Measurements from ENCODE around the gene BMP8B.

Gene BMP8B

DNA sequence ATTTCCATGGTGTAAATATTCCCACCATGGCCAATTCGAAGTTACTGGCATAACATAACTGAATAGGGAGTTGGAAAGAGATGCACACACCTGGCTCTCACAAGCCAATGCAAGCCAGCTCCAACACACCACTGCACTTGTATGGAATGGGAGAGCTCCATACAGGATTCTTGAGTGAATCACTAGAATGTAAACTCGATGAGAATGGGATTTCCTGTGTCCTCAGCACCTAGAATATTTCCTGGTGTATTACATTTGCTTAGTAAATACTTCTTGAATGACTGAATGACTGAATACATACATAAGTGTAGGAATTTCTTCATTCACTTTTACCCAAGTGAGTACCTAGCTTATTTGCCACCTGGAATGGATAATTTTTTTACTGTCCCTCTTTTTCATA, 66.2 kb downstream of the BMP8B start:
- DNase-seq (ENCODE audit: low read depth): no peak

DNA sequence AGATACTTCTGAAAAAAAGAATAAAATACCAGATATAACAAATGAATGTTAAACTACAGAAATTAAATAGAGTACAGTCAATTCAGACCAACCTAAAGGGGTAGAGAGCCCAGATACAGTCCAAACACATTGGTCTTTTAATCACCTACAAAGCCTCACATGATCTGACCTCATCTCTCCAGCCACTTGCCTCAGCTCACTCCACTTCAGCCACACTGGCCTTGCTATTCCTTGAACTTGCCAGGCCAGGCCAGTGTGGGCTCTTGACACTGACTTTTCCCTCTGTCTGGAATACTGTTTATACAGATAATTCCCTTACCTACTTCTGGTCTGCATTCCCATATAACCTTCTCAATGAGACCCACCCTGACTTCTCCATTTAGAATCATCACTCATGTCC, 67.0 kb downstream of the BMP8B start:
- DNase-seq (ENCODE audit: low read depth): no peak

DNA sequence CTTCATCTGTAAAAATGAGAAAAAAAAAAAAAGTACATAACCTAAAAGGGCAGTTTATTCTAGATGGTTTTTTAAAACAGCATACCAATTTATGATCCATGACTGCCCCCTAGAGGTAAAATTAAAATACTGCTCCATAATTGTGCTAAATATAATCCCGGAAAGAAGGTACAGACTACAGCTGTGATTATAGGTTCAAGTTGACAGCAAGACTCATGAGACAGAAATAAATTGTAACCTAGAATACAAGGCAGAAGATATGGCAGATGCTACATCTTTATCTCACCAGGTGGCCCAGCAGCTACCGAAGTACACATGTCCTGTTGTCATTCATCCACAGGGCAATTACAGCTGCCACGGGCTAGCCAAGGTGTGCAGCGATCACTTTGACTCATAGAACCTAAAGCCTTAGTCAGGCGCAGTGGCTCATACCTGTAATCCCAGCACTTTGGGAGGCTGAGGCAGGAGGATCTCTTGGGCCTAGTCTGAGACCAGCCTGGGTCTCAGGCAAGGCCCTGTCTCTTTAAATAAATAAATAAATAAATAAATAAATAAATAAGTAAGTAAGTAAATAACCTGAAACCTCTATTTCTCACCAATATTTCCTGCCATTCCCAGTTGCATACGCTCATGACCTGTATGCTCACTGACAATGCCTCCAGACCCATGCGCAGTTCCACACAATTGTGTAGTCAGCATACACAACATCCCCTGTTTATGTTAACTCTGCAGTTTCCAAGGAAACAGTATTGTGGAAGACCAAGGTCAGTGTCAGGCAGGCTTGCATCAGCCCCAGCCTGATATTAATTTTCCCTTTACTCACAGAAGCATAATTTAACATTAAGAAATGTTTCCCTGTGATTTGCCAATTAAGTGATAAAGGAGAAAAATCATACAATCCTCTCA, 68.3 kb downstream of the BMP8B start:
- no peak for DNase-seq (ENCODE audit: low read depth)

DNA sequence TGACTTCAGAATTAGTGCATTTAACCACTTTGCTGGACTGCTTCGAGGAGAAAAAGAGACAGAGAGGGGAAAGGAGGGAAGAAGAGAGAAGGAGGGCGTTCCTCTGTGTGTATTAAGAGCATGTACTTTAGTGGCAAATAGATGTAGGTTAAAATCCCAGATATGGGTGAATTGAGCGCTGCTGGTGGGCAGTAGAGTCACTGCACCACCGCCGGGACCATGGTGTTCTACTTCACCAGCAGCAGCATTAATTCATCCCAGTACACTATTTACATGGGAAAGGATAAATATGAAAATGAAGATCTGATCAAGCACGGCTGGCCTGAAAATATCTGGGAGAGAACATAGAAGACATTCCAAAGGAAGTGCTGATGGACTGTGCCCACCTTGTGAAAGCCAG, 70.9 kb downstream of the BMP8B start:
- DNase-seq (ENCODE audit: low read depth): no peak

DNA sequence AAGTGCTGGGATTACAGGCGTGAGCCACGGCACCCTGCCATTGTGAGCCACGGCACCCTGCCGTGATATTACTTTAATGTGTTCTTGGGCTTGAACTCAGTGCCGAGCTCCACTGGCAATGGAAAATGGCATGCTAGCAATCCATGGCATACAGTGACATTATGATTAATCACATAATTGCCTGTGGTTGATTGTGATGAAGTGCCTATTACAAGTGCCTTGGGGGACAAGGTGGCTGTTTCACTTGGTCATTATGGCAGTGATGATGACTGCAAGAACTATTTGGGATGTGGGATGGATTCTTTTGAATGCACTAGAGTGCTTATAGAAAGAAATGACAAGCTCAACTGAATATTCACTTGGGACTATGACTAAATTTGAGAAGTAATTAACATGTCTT, 75.1 kb downstream of the BMP8B start:
- DNase-seq (ENCODE audit: low read depth): no peak

DNA sequence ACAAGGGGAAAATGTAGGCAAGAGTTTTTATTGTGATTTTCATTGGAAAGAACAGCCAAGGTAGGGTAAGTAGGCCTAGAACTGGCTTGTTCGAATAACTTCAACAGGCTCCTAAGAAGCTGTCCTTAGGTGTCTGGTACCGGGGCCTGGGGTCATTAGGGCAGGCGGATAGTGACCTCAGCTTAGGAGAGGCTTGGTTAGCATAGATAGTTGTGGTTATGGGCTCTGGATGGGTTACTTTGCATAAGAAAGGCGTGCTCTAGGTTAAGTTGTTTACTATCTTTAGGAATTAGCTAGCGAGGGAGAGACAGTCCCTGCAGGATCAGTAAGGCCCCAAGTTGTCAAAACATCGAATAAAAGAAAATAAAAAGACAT, 76.7 kb downstream of the BMP8B start:
- DNase-seq (ENCODE audit: low read depth): no peak

DNA sequence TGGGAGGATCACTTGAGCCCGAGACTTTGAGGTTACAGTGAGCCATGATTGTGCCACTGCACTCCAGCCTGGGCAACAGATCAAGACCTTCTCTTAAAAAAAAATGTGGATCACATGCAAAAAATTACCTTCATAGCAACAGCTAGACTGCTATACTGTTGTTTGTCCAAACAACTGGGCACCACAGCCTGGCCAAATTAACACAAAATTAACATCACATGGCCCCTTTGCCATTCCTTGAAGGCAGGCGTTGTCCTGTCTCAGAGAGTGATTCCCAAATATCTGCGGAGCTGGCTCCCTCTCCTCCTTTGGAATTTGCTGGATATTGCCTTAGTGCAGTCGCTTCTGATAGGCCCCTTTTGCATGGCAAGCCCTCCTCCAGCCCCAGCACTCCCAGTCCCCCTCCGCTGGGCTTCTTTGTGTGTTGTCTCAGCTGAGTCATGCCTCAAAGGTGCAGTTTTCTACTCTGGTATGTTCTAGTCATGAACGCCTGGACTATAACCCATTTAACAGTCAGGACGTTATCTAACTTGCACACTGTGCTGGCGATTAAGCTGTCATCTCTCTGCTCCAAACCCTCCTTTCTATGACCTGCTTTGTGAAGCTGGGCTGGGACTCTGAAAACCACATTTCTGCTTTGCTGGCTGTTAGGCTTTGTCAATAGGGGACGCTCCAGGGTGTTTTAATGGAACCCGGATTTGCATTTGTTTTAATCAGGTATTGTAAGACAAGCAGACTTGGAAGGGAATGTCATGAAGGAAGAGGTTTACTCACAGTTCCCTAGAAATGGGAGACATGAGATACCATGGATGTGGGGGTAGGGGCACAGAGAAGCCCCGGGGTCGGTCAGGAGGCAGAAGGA, 77.3 kb downstream of the BMP8B start:
- DNase-seq (ENCODE audit: low read depth): no peak

DNA sequence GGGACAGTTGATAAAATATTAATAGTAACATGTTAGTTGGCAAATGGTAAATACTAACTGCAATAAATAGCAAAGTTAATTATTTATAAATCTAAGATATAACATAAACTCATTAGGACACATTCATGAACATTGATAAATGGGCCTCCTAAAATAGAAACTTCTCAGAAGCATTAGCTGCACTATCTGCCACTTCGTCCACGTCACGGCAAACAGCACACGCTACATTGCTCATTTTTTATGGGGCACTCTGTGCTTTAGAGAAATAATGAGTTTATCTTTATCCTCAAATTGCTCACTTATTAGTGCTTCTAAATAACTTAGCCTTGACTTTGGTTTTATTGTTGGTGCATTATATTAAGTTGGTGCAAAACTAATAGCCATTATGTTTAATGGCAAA, 81.2 kb downstream of the BMP8B start:
- DNase-seq (ENCODE audit: low read depth): no peak

Measured in activated T-helper 9 cell treated with anti-CD3 and anti-CD28 coated beads, Interleukin-2, amount 50 U/mL, for 16 hours (primary cell).